ENCODE results near the gene DOCK7.

The DOCK7 gene

GRCh38 chr1:62444701-62445100 lies 243.5 kb downstream of the DOCK7 start:
- DNase-seq (ENCODE audit: low read depth): no peak

DNA sequence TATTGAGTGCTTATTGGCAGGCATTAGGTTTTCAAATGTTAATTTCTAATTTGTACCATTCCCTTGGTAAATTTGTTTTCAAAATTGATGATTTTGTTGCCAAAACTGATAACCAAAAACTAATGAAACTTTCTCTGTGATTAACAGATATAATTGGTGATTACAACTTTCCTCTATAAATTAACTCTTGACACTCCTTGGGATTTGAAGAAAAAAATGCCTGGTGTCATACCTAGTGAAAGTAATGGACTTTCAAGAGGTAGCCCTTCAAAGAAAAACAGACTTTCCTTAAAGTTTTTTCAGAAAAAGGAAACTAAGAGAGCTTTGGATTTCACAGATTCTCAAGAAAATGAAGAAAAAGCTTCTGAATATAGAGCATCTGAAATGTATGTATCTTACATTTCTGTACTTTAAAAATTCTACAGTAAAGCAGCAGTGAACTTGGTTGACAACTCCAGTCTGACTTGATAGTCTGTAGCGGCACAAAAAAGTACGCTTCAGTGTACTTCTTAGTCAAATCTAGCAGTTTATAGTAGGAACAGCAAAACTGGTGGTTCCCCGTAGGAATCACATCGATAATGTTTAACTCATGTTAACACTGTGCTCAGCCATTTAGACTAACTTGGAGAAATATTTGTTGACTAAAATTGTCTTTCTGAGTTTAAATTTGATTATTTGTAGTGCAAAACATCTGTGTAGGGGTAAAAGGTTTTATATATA lies 248.4 kb downstream of the DOCK7 start:
- no peak for DNase-seq (ENCODE audit: low read depth)

- no peak for DNase-seq (ENCODE audit: low read depth)
Measured at GRCh38 chr1:62438163-62438562, 250.0 kb downstream of the DOCK7 start.

DNA sequence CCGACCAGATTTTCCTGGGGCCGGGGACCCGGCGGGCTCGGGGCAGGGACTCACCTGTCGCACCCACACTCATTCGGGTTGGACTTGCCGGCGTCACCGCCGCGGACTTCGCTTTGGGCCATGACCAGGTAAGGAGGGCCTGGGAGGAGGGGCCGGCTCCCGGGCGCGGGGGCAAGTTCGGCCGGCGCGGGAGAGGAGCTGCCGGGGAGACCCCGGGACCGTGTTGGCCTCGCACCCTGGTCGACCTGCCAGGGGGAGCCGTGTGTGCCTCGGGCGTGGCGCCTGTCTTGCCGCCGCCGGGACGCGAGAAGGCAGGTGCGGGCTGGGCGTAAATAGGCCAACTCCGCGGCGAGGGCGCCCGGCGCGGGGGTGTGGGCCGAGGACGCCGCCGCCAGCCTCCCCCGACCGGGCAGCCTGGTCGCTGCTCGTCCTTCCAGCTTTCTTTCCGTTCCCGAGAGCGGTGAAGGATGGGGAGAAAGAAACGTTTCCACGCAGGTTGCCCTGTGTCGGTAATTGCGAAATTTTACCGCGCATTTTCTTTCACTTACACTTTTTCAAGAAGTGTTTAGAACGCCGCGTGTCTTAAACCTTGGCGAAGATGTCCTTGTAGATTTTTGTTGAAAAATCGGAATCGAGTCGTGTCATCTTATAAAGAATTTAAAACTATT lies 250.8 kb downstream of the DOCK7 start:
- DNase-seq (ENCODE audit: low read depth): peak; percentile 26

GRCh38 chr1:62436466-62437272 lies 251.5 kb downstream of the DOCK7 start, which contains the start of gene USP1:
USP1 (plus strand) TSS chr1:62437049; CDS start chr1:62439868, 2,819 bp downstream.
- DNase-seq (ENCODE audit: low read depth): peak; percentile 94

DNA sequence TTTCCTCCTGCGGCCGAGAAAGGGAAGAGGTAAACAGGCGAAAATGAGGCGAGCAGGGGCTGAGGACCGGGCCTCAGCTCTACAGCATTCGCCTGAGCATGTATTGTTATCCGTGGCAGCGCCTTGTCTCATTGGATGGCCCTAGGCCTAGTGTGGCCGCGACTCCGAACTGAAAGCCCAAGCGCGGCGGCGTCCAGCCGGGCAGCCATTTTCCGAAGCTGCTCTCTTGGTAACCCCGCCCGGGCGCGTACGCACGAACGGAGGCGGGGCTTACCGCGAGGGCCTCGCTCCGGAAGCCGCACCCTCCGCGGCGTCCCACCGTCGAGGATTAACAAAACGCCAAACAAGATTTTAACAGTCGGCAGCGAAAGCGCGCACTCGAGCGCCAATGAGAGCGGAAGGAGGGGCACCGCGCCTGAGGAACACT lies 252.1 kb downstream of the DOCK7 start:
- peak; percentile 92 for DNase-seq (ENCODE audit: low read depth)

DNA sequence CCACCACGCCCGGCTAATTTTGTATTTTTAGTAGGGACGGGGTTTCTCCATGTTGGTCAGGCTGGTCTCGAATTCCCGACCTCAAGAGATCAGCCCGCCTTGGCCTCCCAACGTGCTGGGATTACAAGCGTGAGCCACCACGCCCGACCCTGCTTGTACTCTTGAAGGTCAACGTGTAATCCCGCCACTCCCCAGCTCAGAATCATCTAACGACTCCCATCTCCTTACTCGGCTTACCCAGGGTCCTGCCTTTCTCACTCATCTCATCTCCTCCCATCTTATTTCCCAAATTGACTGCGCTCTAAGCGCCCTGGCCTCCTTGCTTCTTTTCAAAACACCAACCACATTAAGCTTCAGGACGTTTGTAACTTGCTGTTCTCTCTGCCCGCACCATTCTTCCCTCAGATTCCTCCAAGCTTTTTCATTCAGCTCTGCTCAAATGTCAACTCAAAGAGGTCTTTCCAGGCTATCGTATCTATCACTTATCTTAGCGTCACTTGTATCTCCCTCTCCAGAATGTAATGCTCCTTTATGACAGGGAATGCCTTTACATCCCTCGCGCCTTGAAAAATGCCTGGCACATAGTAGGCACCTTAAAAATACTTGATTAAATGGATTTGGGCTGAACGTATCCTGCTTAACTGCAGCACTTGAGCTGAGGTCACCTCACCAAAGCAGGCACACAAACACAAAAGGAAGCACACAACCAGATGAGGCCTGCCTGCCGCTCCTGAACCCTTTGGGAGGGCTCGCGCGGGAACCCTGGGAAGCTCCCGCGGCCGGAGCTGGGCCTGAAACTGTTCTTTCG lies 252.8 kb downstream of the DOCK7 start:
- no peak for DNase-seq (ENCODE audit: low read depth)

GRCh38 chr1:62434618-62435001 lies 253.6 kb downstream of the DOCK7 start:
- no peak for DNase-seq (ENCODE audit: low read depth)

- DNase-seq (ENCODE audit: low read depth): no peak
Measured at GRCh38 chr1:62433861-62434617, 254.1 kb downstream of the DOCK7 start.

DNA sequence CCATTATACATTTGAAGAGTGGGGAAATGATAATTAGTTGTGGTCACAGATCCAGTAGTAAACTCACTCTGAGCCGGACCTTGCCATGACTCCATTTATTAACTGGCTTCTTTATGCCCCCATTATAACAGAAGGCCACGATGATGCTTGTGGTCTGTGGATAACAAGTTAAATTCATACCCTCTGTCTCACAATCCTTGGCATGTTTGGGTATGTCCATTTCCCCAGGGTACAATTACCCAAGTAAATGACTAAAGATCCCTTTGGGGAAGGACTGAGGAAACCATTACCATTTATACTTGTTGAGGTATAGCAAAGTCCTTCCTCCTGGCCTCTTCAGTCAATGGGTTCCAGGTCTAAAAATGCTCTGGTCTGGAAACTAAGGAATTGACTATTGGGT lies 258.6 kb downstream of the DOCK7 start:
- no peak for DNase-seq (ENCODE audit: low read depth)

DNA sequence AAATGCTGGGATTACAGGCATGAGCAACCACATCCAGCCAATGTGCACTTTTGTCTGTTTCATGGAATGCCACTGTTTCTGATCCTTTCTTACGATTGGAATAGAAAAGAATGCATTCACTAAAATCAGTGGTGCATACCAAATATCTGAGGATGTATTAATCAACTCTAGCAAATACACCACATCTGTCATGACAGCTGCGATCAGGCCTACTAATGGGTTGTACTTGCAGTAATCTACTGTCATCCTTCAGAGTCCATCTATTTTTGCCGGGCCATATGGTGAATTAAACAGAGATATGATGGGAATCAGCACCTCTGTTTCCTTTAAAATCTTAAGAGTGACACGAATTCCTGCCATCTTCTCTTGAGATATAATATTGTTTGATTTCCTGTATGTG lies 259.8 kb downstream of the DOCK7 start:
- DNase-seq (ENCODE audit: low read depth): no peak

DNA sequence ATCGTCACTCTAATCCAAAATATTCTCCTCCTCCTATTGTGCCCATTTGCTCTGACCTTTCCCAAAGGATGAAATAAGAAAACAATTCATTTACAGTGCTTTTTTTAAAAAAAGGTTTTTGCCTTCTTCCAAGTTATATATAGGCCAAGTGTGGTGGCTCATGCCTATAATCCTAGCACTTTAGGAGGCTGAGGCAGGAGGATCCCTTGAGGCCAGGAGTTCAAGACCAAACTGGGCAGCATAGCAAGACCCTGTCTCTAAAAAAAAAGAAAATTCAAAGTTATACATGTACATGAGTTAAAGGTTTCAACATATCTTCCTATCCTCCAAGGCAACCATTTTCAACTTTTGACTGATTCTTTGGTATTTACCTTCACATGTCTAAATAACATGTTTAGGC lies 261.4 kb downstream of the DOCK7 start:
- no peak for DNase-seq (ENCODE audit: low read depth)

GRCh38 chr1:62426237-62426636 lies 261.9 kb downstream of the DOCK7 start:
- DNase-seq (ENCODE audit: low read depth): no peak

GRCh38 chr1:62425041-62425440 lies 263.1 kb downstream of the DOCK7 start:
- DNase-seq (ENCODE audit: low read depth): no peak

DNA sequence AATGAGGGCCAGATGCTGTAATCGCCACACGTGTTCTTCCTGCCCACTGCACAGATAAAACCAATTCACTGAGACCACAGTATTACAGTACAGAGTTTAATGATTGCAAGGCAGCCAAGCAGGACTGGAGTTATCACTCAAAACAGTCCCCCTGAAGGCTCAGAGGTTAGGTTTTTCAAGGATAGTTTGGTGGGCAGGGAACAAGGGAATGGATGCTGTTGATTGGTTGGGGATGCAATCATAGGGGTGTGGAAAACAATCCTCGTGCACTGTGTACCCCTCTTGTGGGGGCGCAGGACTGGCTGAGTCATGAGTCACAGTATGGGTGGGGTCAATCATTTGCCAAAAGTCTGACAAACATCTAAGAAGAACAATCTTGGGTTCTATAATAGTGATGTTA lies 263.8 kb downstream of the DOCK7 start:
- no peak for DNase-seq (ENCODE audit: low read depth)

DNA sequence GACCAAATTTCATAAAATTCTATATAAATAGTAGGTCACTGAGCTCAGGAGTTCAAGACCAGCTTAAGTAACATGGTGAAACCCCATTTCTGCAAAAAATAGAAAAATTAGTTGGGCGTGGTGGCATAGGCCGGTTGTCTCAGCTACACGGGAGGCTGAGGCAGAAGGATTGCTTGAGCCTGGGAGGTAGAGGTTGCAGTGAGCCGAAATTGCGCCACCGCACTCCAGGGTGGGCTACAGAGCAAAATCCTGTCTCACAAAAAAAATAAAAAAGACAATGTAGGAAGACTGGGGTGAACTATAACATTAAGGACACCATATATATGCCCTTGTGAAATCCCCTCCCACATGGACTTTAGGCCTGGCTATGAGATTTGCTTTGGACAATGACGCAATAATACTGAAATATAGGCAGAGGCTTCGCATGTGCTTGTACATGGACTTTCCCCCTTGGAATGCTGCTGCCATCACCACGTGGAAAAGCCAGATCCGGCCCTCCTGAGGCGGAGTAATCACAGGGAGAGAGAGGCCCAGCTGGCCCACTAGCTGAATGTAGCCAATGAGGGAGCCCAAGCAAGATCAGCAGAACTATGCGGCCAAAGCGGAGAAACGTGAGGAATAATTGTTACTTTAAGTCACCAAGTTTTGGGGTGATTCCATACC lies 264.5 kb downstream of the DOCK7 start:
- no peak for DNase-seq (ENCODE audit: low read depth)

DNA sequence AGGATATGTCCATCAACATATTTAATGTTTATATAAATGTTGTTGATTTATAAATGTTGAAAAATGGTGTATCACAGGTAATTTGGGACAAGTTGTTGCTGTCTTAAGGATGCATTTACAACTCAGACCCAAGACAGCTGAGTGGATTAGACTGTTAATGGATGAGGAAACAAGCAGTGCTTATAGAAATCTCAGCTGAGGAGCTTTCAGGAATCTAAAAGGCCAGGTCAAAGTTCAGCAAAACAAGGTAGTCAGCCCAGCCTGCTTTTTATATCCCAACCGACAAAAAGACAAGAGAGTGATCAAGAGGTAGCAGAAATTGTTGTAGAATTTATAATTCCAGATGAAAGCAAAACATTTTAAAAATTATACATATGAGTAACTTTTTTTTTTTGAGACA lies 268.0 kb downstream of the DOCK7 start:
- DNase-seq (ENCODE audit: low read depth): no peak

- no peak for DNase-seq (ENCODE audit: low read depth)
Measured at GRCh38 chr1:62417351-62417999, 270.7 kb downstream of the DOCK7 start.

DNA sequence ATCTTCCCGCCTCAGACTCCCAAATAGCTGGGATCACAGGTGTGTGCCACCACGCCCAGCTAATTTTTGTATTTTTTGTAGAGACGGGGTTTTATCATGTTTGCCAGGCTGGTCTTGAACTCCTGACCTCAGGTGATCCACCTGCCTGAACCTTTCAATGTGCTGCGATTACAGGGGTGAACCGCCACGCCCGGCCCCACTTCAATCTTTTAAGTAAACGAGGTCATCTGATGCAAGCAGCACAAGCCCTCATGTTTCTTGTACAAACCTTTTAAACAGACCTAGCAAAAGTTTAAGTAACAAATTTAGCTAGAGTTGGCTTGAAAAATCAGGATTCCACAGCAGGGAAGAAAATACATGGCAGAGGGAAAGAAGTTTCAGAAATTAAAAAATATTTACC lies 272.5 kb downstream of the DOCK7 start:
- no peak for DNase-seq (ENCODE audit: low read depth)

GRCh38 chr1:62407398-62408009 lies 280.7 kb downstream of the DOCK7 start:
- DNase-seq (ENCODE audit: low read depth): no peak

Measured in activated T-cell treated with anti-CD3 and anti-CD28 coated beads for 1 hour (primary cell).